Stimulated activated CD4-positive, alpha-beta T cell treated with anti-CD3 and anti-CD28 coated beads, Interleukin-15, amount 100 ng/mL, for 24 hours (primary cell): Measurements from ENCODE around the gene CDK8.

Source experiments
- DNase-seq: peaks from one replicate; pipeline ENCODE4 v3.0.0-alpha.2; 2020

Gene CDK8

GRCh38 chr13:26323127-26323526, 69.2 kb downstream of the CDK8 start:
- no peak for DNase-seq

- DNase-seq = no peak
These were observed 69.8 kb downstream of the CDK8 start for GRCh38 chr13:26323764-26324163.

- no peak for DNase-seq
These were observed 70.4 kb downstream of the CDK8 start for GRCh38 chr13:26324294-26324693.

DNA sequence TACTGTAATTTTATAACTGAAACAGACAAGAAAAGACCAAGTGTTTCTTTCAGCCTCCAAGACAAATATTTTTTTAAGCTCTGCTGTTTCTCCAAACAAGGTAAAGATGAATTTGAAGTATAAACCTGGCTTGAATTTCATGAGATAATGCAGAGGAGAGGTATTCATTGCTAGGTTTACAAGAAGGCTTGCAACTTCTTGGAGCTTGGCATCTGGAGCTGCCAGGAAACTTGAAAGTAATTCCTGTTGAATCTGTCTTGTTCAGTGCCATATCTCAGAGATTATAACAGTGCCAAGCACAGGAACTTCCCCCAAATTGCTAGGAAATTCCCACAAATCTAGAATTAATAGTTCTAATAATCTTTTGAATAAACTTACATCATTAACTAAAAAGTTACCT, 70.9 kb downstream of the CDK8 start:
- DNase-seq = no peak

DNA sequence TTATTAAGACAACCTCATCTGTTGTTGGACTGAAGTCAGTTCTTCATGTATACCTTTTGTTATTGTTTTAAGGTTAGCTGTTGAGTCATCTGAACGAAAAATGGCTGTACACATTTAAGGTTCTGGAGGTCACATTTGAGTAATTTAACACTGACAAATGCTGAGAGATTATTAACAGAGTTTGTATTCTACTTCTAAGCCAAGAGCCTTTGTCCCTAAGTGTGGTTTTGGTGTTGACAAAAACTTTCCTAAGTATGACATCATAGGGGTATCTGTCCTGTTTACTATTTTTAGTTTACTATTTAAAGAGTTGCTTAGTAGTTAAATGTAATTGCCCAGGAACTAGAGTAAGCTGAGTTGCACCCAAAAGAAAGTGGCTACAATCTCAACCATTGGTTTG, 71.9 kb downstream of the CDK8 start:
- no peak for DNase-seq

DNA sequence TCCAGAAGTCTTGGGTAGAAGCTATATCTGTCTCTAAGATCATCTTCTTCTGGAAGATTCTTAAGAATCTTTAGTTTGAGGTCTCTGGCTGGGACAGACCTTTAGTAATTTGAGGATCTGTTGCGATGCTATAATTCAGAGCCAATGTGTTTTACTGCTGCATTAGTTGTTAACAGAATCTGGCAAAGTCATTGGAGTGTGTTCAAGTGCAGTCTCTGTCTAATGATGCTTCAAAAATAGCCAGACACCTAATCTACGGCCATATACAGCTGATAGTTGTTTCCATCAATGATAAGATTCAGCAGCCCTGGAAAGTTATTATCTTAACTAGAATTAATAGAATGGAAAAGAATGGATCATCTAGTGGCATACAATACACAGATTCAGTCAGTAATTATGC, 72.6 kb downstream of the CDK8 start:
- DNase-seq = no peak

DNA sequence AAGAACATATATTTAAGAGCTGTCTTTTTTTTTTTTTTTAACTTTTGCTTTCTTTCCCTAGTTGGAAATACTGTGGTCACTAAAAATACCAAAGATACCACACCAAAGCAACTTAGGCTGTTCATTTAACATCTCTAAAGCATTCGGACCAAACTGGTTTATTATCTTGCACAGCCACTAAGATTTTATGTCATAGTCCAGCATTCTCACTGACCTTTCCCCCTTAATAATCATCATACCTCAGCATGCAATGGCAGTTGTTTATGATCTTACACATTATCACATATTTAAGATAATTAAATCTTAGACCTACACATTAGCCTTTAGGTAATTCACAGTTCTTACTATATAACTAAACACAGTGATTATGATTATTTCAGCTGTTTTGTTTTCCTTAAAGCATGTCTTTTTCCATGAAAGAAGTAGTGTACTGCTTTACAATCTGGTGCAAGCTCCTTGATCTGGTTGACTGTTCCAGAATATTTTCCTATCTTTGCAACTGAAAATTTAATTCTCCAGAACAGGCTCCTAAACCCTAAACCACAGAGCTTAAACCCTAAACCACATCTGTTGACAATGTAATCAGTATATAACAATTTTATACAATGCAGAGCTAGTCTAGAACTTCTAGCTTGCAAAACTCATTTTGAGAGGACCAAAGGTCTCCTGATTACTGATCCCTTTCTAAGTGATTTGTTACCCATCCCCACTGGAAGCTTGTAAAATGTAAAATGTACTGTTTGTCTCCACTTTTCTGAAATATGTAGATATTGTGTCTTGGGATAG, 74.2 kb downstream of the CDK8 start:
- DNase-seq = no peak

- no peak for DNase-seq
These were observed 81.2 kb downstream of the CDK8 start for GRCh38 chr13:26335158-26335557.

DNA sequence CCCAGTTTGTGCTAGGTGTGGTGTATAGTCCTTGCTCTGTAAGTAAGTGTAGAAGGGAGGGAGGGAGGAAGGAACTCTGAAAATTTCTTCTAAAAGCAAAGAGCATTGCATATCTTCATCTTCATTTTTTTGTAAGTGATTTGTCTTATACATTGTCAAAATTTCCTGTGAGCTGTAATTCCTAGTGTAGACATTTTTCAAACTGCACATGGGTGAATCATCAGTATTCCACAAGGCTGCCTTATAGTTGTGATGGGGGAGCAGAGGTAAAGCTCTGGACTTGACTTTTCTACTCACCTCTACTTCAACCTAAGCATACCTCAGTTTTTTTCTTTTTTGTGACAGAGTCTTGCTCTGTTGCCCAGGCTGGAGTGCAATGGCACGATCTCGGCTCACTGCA, 86.9 kb downstream of the CDK8 start:
- no peak for DNase-seq

DNA sequence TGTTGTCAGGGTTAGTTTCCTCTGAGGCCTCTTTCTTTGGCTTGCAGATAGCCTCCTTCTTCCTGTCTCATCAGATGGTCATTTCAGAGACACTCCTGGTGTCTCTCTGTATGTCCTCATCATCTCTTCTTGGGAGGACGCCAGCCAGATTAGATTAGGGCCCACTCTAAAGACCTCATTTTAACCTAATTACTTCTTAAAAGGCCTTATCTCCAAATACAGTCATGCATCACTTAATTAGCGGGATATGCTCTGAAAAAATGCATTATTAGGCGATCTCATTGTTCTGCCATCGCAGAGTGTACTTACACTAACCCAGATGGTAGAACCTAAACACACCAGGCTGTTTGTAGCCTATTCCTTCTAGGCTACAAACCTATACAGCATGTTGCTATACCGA, 89.0 kb downstream of the CDK8 start:
- DNase-seq = no peak

DNA sequence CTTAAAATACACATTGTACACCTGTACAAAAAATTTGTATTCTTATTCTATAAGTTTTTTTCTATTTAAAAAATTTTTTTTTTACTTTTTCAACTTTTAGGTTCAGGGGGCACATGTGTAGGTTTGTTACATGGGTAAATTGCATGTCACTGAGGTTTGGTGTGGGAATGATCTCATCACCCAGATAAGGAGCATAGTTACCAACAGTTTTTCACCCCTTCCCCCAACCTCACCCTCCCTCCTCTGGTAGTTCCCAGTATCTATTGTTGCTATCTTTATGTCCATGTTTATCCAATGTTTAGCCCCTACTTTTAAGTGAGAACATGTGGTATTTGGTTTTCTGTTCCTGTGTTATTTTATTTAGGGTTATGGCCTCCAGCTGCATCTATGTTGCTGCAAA, 89.9 kb downstream of the CDK8 start:
- no peak for DNase-seq

DNA sequence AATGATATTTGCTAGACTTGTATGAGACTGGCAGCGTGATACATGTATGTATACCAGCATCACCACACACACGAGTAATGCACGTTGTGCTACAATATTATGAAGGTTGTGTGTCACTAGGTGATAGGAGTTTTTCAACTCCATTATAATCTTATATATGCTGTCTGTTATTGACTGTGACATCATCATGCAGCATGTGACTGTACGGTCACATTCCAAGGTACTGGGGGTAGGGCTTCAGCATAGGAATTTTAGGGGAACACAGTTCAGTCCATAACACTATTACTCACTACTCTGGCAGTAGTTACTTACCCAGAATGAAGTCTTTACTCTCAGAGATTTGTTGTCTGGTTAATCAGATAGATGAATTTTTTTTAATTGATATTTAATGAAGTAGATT, 91.1 kb downstream of the CDK8 start:
- no peak for DNase-seq

- DNase-seq = no peak
These were observed 95.0 kb downstream of the CDK8 start for GRCh38 chr13:26348966-26349365.

GRCh38 chr13:26362261-26362660, 108.3 kb downstream of the CDK8 start:
- DNase-seq = no peak

- DNase-seq = no peak
These were observed 116.6 kb downstream of the CDK8 start for GRCh38 chr13:26370553-26370952.

DNA sequence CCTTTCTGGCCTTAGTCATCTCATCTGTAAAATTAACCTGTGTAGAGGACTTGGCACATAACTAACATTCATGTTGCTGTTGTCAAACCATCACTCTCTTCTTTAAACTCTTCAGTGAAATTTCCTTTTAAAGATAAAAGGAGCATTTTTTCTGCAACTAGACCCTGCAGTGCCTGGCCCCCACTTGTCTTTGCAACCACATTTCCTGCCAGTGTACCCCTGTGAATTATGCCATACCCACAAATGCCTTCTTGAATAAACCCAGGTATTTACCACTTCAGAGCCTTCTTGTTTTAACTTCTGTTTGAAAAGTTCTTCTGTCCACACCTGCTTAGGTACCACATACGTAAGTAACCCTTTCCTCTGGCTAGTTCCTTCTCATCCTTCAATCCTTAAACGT, 118.8 kb downstream of the CDK8 start:
- DNase-seq = no peak

- DNase-seq = no peak
These were observed 122.5 kb downstream of the CDK8 start for GRCh38 chr13:26376430-26376829.

- DNase-seq = peak; percentile 9
These were observed 123.1 kb downstream of the CDK8 start for GRCh38 chr13:26377038-26377437.

GRCh38 chr13:26378116-26378515, 124.2 kb downstream of the CDK8 start:
- no peak for DNase-seq

- no peak for DNase-seq
These were observed 125.9 kb downstream of the CDK8 start for GRCh38 chr13:26379831-26380230.

- DNase-seq = no peak
These were observed 127.0 kb downstream of the CDK8 start for GRCh38 chr13:26380930-26381329.

DNA sequence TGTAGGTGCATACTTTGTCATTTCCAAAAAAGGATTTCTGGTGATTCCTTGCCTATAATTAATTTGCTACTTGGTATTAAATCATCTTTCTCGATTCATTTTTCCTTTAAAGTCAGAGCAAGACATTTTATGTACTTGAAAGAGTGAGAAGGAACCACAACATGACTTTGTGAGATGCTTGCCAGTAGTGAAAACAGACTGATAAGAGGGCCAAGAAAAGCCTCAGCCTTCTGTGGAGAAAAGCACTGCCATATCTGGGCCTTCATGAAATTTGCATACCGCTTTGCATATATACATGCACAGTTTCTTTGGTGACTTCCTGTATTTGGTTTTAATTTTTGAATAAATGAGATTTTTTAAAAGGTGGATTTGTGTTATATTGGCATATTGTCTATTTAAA, 128.4 kb downstream of the CDK8 start:
- DNase-seq = no peak

GRCh38 chr13:26382835-26383234, 128.9 kb downstream of the CDK8 start:
- DNase-seq = no peak

DNA sequence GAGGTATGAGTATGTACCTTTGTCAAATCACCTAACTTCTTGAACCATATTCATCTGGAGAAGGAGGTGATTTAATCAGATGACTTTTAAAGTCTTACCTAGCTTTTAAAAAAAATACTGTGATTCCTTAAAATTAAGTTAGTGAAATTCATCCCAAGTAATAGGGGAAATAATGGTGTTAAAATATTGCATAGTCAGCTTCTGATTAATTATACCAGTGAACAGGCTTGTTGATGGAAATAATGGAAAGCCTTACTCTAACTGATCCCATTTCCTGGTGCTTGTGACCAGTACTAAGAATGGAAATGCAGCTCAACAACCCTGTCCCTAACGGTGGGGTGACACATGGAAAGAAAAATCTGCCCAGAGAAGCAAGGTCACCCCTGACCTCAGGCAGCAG, 130.7 kb downstream of the CDK8 start:
- no peak for DNase-seq

DNA sequence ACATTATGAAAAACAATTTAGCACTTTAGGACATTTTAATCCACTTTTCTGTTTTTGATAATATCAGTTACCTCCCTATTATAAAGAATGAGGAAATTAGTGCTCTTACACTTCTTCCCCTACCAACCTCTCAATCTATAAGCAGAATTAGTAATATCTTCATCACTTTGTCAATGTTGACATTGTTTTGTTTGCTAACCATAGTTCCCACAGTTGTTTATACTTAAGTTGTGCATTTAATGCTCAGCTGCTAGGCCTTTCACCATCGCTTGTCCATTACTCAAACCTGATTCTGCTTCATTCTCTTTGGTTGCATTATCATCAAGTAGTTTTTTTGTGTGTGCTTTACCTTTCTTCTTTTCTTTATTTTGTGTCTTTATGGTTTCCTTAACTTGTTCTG, 132.1 kb downstream of the CDK8 start:
- no peak for DNase-seq
